ENCODE measurements around the gene EFTUD2. TPM values are rescaled to one million over a fixed set of nuclear protein-coding genes. Genes with fewer than 3 reads are reported as not detected.

Gene EFTUD2
- total and polyA plus RNA-seq, 2 of the 8 experiments (the other 6 are each of a cell fraction or from before 2014, with no cell fraction given) = 118 to 195 TPM

- Histone ChIP-seq H4K91ac (replicated peaks; ENCODE audit: insufficient read length, low read length) (no peak overlapping the region), H2BK20ac (ENCODE audit: low read length) (no peak overlapping the region), H3K4me3 (ENCODE audit: extremely low read depth in 1 of 4, insufficient read depth in 2 of 4, low read depth in 3 of 4, low read length in 4 of 4) (no peak overlapping the region), H3K36me3 (ENCODE audit: control insufficient read depth in 2 of 4, insufficient read depth in 4 of 4, low read length in 3 of 4) (peaks cover 30 to 73% (median 58%) of the 10 kb centered on the region in 4 experiments), H3K23ac (ENCODE audit: insufficient read length) (no peak overlapping the region), H3K79me2 (ENCODE audit: control insufficient read depth in 1 of 2, insufficient read depth in 2 of 2, low read length in 2 of 2) (no peaks in the 10 kb centered on the region), H3K79me1 (ENCODE audit: low read depth, low read length) (no peaks in the 10 kb centered on the region), H3K18ac (ENCODE audit: extremely low read depth, low read length) (no peak overlapping the region), H2AFZ (ENCODE audit: low read length) (no peak overlapping the region), H2BK5ac (ENCODE audit: low read depth, low read length) (no peak overlapping the region), H3K27me3 (replicated peaks in 1 of 4; ENCODE audit: control insufficient read depth in 3 of 4, extremely low read depth in 1 of 4, insufficient read depth in 3 of 4, low read length in 3 of 4) (no peaks in the 10 kb centered on the region), H3K9ac (replicated peaks in 1 of 4; ENCODE audit: extremely low read depth in 1 of 4, low read depth in 3 of 4, low read length in 3 of 4) (no peak overlapping the region), H3K27ac (ENCODE audit: low read depth, low read length) (no peak overlapping the region), H4K8ac (ENCODE audit: extremely low read depth, insufficient read depth, low read length) (no peak overlapping the region), H3K14ac (ENCODE audit: insufficient read length) (no peak overlapping the region), H3K4me2 (ENCODE audit: insufficient read depth in 1 of 2, low read depth in 2 of 2, low read length in 2 of 2) (no peak overlapping the region), H3K4ac (replicated peaks; ENCODE audit: insufficient read length, low read depth, low read length) (no peak overlapping the region), H2BK15ac (ENCODE audit: low read length) (no peak overlapping the region), H3K4me1 (replicated peaks in 1 of 4; ENCODE audit: control insufficient read depth in 3 of 4, insufficient read depth in 4 of 4, low read length in 3 of 4) (no peaks in the 10 kb centered on the region), H3K23me2 (ENCODE audit: low read depth, low read length) (no peaks in the 10 kb centered on the region), H2BK120ac (replicated peaks; ENCODE audit: low read depth, low read length) (no peak overlapping the region), H2AK5ac (ENCODE audit: low read depth, low read length) (no peak overlapping the region), H3K9me3 (ENCODE audit: insufficient read depth in 2 of 2, low read depth in 1 of 2, low read length in 1 of 2) (no peaks in the 10 kb centered on the region), H4K20me1 (replicated peaks in 1 of 2; ENCODE audit: control insufficient read depth in 1 of 2, insufficient read depth in 2 of 2, low read length in 2 of 2) (no peaks in the 10 kb centered on the region), H3K56ac (replicated peaks; ENCODE audit: insufficient read length, low read depth, low read length) (no peak overlapping the region), H2BK12ac (ENCODE audit: low read depth, low read length) (no peak overlapping the region), H4K5ac (ENCODE audit: insufficient read length, low read depth, low read length) (no peak overlapping the region)
- TF ChIP-seq, protein P1, sequence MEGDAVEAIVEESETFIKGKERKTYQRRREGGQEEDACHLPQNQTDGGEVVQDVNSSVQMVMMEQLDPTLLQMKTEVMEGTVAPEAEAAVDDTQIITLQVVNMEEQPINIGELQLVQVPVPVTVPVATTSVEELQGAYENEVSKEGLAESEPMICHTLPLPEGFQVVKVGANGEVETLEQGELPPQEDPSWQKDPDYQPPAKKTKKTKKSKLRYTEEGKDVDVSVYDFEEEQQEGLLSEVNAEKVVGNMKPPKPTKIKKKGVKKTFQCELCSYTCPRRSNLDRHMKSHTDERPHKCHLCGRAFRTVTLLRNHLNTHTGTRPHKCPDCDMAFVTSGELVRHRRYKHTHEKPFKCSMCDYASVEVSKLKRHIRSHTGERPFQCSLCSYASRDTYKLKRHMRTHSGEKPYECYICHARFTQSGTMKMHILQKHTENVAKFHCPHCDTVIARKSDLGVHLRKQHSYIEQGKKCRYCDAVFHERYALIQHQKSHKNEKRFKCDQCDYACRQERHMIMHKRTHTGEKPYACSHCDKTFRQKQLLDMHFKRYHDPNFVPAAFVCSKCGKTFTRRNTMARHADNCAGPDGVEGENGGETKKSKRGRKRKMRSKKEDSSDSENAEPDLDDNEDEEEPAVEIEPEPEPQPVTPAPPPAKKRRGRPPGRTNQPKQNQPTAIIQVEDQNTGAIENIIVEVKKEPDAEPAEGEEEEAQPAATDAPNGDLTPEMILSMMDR (IDR thresholded peaks at IDR 0.05; ENCODE audit: control extremely low read depth in 1 of 3, insufficient read depth in 1 of 3, low read depth in 1 of 3, low read length in 3 of 3) = peak in 2 of 3 experiments; percentile 39 to 61; a peak in 2 of 4 replicates
- TF ChIP-seq POU5F1 (IDR thresholded peaks at IDR 0.05; ENCODE audit: low read depth, low read length) (no peak), RAD21 (IDR thresholded peaks at IDR 0.05 in 1 of 2, conservative IDR thresholded peaks at IDR 0.05 in 1 of 2; ENCODE audit: low read depth in 2 of 2, low read length in 2 of 2) (peak; percentile 41 to 44)
- FAIRE-seq (peak; percentile 71), DNase-seq (ENCODE audit: low read depth in 1 of 2, low spot score in 2 of 2) (no peak)
- 80% methylated on average over 6 of the region's 6 CpGs; no CpG with 5 or more reads in 1 of the 2 experiments for WGBS, 2 experiments (ENCODE audit: extremely low coverage in 1 of 2, insufficient coverage in 1 of 2, insufficient read length in 1 of 2, insufficient replicate concordance in 2 of 2, low coverage in 1 of 2, low lambda C conversion rate in 2 of 2, missing lambda C conversion rate in 1 of 2)
- POLR2A ChIA-PET (ENCODE audit: partially characterized antibody) = interaction anchor here (0.9 to 3.1 kb wide), 8 partner anchors 9 to 130 kb away, joined by 3 to 12 read pairs (median 3); partner anchors contain the start of gene EFTUD2
- CTCF ChIA-PET (ENCODE audit: partially characterized antibody) = interaction anchor here (0.6 to 11.2 kb wide), 34 partner anchors 9 to 503 kb away, joined by 3 to 154 read pairs (median 4); no protein-coding TSS in a partner anchor
These were observed 20.5 kb downstream of the EFTUD2 start for GRCh38 chr17:44878627-44879221.
